HG02623 (cell line): ENCODE measurements around the gene CDC25B.
A peak's percentile ranks its signal among the peaks of the same experiment; 100 is the strongest.

ENCODE experiments used
- ATAC-seq: cut with Tn5 transposase; IDR thresholded peaks from one replicate; pipeline ENCODE4 v1.9.1; 2021; ENCODE audit warnings: moderate library complexity; ENCODE audit not compliant: unreplicated experiment

Gene CDC25B

DNA sequence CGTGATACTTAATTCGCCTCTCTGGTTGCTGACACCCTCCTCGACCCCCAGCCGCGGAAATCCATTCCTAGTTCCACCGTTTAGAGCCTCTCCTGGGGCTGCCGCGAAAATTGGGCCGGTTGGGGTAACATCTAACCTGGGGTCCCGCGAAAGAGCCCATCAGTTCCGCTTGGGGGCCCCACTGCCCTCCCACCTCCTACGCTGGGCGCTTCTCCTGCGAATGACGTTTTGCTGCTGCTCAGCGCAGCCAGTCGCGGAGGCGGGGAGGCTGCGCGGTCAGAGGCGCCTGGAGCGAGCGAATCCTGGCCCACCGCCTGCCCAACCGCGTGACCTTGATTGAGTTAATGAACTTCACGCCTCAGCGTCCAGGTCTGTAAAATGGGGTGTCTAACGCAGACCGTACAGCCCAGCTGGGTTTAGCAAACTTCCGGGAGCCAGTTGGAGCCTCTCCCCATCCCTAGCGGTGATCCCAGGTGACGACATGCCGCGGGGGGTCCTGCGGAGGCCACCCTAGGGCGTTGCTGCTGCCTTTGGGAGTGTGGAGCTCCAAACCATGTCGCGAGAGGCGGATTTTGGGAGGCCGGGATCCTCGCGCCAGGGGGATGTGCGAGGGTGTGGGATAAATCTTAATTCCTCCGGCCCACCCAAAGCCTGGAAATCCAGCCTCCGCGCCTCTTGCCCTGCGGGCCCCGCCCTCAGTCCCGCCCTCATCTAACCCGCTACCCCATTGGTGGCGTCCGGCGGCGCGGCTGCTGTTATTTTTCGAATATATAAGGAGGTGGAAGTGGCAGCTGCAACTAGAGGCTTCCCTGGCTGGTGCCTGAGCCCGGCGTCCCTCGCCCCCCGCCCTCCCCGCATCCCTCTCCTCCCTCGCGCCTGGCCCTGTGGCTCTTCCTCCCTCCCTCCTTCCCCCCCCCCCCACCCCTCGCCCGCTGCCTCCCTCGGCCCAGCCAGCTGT, at the start of gene CDC25B:
TSS of gene CDC25B (plus strand) at position 800 of the 958 bp plus-strand sequence. CDS start 222 bp downstream, outside the sequence.
- ATAC-seq: peak; percentile 74

DNA sequence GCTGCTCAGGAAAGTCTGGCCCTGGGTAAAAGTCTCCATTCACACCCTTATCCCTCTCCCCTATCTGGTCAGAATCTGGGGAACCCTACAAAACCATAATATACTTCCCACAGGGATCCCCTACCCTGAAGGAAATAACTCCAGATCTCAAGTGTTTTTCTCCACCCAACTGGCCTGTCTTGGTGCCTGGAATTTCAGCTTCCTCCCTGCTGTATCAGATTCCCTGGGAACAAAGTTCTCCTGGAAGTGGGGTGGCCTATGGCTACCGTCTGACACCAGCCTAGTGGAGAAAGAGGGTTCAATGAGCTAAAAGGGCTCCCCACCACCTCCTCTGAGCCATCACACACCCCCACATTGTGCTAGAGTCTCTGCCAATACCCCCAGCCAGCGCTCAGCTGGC, 48.6 kb upstream of the CDC25B start:
- no peak for ATAC-seq

- ATAC-seq: no peak
Observed at GRCh38 chr20:3748073-3748472, 48.0 kb upstream of the CDC25B start.

DNA sequence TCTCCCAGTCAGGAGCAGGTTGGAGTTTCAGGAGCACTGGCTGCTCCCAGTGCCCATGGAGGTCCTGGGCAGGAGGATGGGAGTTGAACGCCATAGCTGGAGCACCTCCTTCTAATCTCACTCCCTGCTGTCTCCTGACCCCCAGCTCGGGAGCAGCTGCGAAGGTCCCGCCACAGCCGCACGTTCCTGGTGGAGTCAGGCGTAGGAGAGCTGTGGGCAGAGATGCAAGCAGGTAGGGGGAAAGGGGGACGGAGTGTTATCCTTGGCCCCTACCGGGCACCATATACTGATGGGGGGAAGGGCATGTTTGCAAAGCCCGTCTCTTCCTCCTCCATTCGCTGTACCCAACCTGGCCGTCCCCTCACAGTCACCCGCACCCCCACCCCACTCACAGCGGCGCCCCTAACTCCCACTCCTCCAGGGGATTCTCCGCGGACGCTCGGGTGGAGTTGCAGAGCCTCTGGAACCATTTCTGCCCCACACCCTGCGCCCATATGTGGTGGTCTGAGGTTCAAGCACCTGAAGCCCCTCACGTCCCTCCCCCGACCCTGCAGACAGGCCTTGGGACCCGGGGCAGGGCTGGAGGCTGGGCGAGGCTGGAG, 46.9 kb upstream of the CDC25B start:
- no peak for ATAC-seq

DNA sequence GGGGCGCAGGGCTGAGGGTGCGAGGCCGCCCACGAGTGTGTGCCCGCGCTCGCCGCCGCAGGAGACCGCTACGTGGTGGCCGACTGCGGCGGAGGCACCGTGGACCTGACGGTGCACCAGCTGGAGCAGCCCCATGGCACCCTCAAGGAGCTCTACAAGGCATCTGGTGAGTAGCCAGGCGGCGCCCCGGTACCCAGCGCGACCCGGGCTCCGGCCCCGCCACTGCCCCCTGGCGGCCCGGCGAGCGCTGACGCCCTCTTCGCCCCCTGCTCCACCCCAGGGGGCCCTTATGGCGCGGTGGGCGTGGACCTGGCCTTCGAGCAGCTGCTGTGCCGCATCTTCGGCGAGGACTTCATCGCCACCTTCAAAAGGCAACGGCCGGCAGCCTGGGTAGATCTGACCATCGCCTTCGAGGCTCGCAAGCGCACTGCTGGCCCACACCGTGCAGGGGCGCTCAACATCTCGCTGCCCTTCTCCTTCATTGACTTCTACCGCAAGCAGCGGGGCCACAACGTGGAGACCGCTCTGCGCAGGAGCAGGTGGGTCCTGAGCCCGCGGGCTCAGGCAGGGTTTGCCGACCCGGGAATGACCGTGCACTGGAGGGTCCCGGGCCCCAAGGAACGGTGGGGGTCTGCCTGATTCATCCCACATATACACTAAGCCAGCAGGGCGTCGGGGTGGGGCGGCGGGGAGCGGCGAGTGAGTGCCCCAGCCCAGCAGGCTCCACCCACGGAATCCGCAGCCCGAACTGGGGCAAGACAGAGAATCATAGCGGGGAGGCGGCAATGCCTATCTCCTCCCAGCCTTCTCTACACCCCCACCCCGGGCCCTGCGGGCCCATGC, 46.2 kb upstream of the CDC25B start:
- no peak for ATAC-seq

GRCh38 chr20:3751305-3751674, 44.8 kb upstream of the CDC25B start:
- no peak for ATAC-seq

- no peak for ATAC-seq
Observed at GRCh38 chr20:3751675-3752385, 44.3 kb upstream of the CDC25B start.

GRCh38 chr20:3752386-3752759, 43.7 kb upstream of the CDC25B start:
- ATAC-seq: no peak

DNA sequence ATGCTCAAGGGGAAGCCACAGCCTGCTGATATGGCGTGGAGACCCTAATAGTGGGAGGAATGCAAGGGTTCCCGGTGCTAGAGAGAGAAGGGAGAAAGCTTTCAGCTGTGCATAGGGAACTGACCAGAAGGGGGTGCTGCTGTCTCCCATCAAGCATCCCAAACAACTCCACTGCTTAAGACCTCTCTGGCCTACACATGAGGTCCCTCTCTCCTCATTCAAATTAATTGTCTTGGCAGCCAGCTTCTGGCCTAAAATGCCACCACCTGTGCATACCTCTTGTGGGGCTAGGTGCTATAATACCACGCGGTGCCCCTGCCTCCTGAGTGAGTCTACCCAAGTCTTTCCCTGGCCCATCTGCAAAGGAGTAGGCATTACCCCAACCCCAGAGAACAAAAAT, 43.0 kb upstream of the CDC25B start:
- ATAC-seq: no peak

DNA sequence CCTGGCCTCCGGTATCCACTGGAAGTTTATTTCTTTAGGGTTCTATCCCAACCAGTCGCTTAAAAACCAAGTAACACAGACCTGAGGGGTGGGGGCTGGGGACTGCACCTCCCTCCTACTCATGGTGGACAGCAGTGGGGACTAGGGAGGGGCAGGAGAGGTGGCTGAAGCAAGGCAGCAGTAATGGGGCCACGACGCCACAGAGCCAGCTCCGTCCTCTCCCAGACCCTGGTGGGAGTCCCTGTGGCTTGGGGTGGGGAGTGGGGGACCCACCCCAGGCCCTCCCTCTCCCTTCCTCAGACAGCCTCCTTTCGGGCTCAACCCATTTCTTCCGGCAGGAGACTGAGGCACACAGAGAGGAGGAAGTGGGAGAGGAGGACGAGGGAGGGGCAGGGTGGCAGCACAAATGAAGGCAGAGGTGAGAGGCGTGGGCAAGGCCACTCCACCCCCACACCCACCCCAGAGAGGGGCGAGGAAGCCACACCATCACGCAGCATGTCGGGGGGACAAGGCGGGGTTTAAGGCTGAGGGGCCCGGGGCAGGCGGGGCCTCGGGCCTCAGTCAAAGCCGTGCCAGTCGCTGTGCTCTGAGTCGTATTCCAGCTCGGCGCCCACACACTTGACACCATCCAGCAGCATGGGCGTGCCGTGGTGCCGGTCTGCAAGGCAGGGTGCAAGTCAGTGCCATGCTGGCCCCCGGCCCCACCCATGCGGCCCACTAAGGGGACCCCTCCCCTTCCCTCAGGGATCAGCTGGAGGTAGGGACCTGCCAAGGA, 42.4 kb upstream of the CDC25B start:
- no peak for ATAC-seq

DNA sequence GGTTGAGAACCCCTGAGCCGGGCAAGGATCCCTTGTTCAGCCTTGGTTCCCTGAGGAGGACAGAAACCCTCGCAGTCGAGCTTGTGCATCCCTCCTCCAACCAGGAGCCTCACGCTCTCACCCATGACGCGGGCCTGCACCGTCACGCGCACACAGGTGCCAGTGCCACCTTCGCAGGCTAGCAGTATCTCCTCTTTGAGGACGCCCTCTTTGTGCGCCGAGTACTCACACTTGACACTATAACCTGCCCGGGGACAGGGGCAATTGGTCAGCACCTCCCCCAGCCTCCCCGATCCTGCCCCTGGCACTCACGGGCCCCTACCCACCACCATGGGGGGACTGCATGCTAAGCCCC, 41.9 kb upstream of the CDC25B start:
- no peak for ATAC-seq

- no peak for ATAC-seq
Observed at GRCh38 chr20:3755269-3755668, 40.8 kb upstream of the CDC25B start.

- no peak for ATAC-seq
Observed at GRCh38 chr20:3755814-3756480, 40.2 kb upstream of the CDC25B start.

- ATAC-seq: no peak
Observed at GRCh38 chr20:3757268-3757667, 38.8 kb upstream of the CDC25B start.

- no peak for ATAC-seq
Observed at GRCh38 chr20:3758566-3758965, 37.5 kb upstream of the CDC25B start.

DNA sequence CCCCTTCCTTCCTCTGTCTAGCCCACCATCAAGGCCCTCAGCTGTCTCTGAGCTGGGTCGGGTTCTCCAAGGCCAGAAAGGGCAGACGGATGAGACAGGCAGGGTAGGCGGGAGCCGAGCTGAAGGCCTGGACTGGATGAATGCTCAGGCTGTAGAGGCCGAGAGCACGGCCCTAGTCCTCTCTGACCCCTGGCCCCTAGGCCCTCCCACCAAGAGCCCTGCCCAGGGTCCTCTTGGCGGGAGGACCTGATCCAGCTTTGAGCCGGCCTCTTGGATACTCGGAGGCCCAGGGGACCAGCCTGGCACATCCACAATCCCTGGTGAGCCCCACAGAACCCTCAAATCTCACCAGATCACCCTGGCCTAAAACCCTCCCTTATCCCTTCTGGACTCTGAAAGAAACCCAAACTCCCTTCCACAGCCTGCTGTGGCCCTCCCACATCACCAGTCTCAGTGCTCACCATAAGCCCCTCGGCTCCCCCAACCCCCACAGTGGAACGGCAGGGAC, 36.7 kb upstream of the CDC25B start:
- ATAC-seq: no peak

DNA sequence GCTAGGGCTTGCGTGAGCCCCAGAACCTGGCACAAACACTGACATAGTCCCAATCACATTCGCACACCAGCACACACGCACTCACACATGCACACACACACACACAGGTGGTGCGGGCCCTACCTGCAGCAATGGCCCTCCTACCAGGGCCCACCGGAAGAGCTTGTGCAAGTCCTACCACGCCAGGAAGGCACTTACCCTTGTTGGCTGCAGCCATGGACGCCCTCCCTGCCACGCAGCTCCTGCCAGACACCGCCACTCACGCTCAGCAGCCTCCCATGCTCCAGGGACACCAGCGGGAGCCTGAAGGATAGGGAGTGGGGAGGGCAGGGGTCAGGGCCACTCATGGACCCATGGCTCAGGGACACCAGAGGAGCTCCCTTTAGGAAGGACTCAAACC, 36.2 kb upstream of the CDC25B start:
- ATAC-seq: no peak

DNA sequence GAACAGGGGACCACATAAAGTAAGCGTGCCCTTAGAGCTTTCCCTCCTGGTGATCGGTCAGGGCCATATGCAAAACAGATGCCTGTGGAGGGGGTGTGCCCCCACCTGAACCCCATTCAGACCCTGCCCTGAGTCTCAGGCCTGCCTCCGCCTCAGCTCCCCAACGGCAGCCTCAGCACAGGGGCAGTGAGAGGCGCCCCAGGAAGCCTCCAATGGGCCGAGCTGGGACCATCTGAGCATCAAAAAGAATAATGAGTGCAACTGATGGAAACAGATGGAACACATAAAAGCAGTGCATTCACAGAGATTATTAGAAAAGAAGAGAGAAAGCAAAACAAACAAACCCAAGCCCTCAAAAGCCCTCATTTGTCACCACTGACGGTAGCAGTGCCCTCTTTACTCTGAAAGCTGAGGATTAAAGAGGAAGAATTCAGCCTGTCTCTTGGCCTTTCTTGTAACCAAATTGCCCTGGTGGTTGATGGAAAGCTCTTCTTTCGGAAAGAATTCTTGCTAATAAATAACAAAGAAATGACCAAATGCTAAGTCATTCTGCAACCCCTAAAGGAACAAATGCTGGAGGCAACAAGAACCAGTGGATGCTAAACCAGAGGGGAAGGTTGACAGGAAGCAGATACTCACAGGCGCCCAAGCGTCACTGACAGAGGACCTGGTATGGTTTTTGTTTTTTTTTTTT, 35.3 kb upstream of the CDC25B start:
- ATAC-seq: no peak
